ENCODE data around the gene SLC17A7. TPM values are rescaled to one million over a fixed set of nuclear protein-coding genes. Genes with fewer than 3 reads are reported as not detected.
A peak's percentile ranks its signal among the peaks of the same experiment; 100 is the strongest.

The SLC17A7 gene
- total and polyA plus RNA-seq, 2 of the 13 experiments (the other 11 are each of a cell fraction or from before 2014, with no cell fraction given), result 0.32 TPM; not detected in 1

DNA sequence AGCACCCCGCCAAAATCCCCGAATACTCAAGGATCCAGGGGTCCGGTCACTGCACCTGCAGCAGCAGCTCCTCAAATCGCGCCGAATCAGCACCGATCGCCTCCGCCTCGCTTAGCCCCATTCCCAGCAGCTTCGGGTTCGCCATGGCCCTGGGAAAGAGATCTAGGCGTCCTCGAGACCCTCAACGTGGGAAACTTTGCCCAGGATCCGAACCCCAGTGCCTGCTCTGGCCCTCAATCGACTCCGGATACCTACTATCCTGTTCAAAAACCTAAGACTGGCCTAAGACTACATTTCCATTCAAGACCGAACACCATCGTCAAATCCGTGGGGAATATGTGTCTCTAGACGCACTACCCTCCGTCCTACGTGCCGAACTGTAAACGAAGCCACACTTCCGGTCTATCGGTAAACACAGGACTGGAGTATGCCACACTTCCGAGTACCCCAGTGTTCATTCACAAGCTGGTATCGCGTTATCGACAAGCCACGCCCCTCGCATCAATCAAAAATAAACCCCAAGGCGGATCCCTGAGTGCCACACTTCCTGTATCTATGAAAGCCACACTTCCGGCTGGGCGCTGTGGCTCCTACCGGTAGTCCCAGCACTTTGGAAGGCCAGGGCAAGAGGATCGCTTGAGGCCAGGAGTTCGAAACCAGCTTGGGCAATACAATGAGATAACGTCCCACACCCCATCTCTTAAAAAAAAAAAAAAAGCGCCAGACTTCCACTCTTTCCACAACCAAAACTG lies 10.3 kb upstream of the SLC17A7 start, which contains the start of gene PIH1D1 (continued):
- TF ChIP-seq, protein P1, sequence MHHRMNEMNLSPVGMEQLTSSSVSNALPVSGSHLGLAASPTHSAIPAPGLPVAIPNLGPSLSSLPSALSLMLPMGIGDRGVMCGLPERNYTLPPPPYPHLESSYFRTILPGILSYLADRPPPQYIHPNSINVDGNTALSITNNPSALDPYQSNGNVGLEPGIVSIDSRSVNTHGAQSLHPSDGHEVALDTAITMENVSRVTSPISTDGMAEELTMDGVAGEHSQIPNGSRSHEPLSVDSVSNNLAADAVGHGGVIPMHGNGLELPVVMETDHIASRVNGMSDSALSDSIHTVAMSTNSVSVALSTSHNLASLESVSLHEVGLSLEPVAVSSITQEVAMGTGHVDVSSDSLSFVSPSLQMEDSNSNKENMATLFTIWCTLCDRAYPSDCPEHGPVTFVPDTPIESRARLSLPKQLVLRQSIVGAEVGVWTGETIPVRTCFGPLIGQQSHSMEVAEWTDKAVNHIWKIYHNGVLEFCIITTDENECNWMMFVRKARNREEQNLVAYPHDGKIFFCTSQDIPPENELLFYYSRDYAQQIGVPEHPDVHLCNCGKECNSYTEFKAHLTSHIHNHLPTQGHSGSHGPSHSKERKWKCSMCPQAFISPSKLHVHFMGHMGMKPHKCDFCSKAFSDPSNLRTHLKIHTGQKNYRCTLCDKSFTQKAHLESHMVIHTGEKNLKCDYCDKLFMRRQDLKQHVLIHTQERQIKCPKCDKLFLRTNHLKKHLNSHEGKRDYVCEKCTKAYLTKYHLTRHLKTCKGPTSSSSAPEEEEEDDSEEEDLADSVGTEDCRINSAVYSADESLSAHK (CRISPR knock-in tag; IDR thresholded peaks at IDR 0.05; ENCODE audit: borderline replicate concordance), result 0 out of 2 replicates have a peak, but pooled peaks have one; percentile 49
- TF ChIP-seq, protein P2, sequence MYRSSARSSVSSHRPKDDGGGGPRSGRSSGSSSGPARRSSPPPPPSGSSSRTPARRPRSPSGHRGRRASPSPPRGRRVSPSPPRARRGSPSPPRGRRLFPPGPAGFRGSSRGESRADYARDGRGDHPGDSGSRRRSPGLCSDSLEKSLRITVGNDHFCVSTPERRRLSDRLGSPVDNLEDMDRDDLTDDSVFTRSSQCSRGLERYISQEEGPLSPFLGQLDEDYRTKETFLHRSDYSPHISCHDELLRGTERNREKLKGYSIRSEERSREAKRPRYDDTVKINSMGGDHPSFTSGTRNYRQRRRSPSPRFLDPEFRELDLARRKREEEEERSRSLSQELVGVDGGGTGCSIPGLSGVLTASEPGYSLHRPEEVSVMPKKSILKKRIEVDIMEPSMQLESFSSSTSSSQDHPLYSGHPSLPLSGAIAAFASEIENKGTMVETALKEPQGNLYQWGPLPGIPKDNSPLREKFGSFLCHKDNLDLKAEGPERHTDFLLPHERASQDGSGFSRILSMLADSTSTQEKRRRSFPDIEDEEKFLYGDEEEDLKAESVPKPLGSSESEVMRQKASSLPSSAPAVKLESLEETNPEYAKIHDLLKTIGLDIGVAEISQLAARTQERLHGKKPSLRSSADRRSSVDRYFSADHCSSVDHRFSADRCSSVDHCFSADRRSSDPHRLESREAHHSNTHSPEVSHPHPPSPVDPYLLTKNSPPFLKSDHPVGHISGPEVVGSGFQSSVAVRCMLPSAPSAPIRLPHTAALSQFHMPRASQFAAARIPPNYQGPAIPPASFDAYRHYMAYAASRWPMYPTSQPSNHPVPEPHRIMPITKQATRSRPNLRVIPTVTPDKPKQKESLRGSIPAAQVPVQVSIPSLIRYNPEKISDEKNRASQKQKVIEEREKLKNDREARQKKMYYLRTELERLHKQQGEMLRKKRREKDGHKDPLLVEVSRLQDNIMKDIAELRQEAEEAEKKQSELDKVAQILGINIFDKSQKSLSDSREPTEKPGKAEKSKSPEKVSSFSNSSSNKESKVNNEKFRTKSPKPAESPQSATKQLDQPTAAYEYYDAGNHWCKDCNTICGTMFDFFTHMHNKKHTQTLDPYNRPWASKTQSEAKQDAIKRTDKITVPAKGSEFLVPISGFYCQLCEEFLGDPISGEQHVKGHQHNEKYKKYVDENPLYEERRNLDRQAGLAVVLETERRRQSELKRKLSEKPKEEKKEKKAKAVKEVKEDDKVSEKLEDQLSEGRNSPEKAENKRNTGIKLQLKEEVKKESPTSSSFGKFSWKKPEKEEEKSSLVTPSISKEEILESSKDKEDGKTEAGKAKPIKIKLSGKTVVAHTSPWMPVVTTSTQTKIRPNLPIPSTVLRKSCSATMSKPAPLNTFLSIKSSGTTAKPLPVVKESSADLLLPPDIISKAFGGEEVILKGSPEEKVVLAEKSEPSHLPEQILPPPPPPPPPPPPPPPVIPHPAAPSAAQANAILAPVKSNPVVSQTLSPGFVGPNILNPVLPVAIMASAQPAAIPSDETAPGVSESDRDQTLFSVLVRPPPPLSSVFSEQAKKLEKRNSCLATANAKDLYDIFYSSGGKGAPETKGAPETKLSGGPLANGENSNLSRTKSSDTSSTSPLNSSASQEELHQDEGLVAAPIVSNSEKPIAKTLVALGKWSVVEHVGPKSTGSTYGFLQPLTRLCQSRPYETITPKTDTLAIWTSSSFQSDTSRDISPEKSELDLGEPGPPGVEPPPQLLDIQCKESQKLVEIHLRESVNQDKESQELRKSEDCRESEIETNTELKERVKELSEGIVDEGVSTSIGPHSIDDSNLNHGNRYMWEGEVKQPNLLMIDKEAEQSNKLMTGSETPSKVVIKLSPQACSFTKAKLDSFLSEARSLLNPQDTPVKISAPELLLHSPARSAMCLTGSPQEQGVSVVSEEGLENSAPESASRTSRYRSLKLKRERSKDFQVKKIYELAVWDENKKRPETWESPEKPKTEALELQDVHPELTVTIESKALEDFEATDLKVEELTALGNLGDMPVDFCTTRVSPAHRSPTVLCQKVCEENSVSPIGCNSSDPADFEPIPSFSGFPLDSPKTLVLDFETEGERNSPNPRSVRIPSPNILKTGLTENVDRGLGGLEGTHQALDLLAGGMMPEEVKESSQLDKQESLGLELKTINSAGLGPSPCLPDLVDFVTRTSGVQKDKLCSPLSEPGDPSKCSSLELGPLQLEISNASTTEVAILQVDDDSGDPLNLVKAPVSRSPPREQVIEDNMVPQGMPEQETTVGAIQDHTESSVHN (CRISPR knock-in tag; IDR thresholded peaks at IDR 0.05), result 0 out of 2 replicates have a peak, but pooled peaks have one; percentile 25
- TF ChIP-seq, protein P3, sequence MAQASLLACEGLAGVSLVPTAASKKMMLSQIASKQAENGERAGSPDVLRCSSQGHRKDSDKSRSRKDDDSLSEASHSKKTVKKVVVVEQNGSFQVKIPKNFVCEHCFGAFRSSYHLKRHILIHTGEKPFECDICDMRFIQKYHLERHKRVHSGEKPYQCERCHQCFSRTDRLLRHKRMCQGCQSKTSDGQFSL (CRISPR knock-in tag; IDR thresholded peaks at IDR 0.05), result no peak
- TF ChIP-seq U2AF2 (IDR thresholded peaks at IDR 0.05; ENCODE audit: low read depth, low read length), result no peak
- TF ChIP-seq TCF7L2 (IDR thresholded peaks at IDR 0.05; ENCODE audit: low read depth, low read length), result no peak
- TF ChIP-seq EZH2 (conservative IDR thresholded peaks at IDR 0.05; ENCODE audit: low read depth, low read length), result no peak
- 0 out of 2 replicates have a peak, but pooled peaks have one; percentile 9 for TF ChIP-seq RARA (CRISPR knock-in tag; IDR thresholded peaks at IDR 0.05)
- peak; percentile 12; the same call in 1 of the 2 replicates for TF ChIP-seq ZNF232 (CRISPR knock-in tag; IDR thresholded peaks at IDR 0.05; ENCODE audit: borderline replicate concordance)
- no peak for TF ChIP-seq ZNF256 (CRISPR knock-in tag; conservative IDR thresholded peaks at IDR 0.05)
- TF ChIP-seq, protein P4, sequence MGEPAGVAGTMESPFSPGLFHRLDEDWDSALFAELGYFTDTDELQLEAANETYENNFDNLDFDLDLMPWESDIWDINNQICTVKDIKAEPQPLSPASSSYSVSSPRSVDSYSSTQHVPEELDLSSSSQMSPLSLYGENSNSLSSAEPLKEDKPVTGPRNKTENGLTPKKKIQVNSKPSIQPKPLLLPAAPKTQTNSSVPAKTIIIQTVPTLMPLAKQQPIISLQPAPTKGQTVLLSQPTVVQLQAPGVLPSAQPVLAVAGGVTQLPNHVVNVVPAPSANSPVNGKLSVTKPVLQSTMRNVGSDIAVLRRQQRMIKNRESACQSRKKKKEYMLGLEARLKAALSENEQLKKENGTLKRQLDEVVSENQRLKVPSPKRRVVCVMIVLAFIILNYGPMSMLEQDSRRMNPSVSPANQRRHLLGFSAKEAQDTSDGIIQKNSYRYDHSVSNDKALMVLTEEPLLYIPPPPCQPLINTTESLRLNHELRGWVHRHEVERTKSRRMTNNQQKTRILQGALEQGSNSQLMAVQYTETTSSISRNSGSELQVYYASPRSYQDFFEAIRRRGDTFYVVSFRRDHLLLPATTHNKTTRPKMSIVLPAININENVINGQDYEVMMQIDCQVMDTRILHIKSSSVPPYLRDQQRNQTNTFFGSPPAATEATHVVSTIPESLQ (CRISPR knock-in tag; conservative IDR thresholded peaks at IDR 0.05), result no peak
- TF ChIP-seq ZNF850 (CRISPR knock-in tag; conservative IDR thresholded peaks at IDR 0.05), result 0 out of 2 replicates have a peak, but pooled peaks have one; percentile 40
- TF ChIP-seq, protein P5, sequence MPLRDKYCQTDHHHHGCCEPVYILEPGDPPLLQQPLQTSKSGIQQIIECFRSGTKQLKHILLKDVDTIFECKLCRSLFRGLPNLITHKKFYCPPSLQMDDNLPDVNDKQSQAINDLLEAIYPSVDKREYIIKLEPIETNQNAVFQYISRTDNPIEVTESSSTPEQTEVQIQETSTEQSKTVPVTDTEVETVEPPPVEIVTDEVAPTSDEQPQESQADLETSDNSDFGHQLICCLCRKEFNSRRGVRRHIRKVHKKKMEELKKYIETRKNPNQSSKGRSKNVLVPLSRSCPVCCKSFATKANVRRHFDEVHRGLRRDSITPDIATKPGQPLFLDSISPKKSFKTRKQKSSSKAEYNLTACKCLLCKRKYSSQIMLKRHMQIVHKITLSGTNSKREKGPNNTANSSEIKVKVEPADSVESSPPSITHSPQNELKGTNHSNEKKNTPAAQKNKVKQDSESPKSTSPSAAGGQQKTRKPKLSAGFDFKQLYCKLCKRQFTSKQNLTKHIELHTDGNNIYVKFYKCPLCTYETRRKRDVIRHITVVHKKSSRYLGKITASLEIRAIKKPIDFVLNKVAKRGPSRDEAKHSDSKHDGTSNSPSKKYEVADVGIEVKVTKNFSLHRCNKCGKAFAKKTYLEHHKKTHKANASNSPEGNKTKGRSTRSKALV (CRISPR knock-in tag; IDR thresholded peaks at IDR 0.05), result peak; percentile 8; the same call in 1 of the 2 replicates
